Stimulated activated CD4-positive, alpha-beta T cell treated with anti-CD3 and anti-CD28 coated beads, Interleukin-15, amount 100 ng/mL, for 48 hours (primary cell): Measurements from ENCODE around the gene SOX5.
"Not testable (repeated sequence)": the region's sequence is repeated elsewhere in the genome, so short reads cannot be mapped to it uniquely, and the experiment has no call there.

ENCODE experiments used
- DNase-seq, 2 donors: peaks; one replicate each; pipeline ENCODE4 v3.0.0-alpha.2; 2020; ENCODE audit warnings: low read depth in 2 of 2

SOX5 gene

DNA sequence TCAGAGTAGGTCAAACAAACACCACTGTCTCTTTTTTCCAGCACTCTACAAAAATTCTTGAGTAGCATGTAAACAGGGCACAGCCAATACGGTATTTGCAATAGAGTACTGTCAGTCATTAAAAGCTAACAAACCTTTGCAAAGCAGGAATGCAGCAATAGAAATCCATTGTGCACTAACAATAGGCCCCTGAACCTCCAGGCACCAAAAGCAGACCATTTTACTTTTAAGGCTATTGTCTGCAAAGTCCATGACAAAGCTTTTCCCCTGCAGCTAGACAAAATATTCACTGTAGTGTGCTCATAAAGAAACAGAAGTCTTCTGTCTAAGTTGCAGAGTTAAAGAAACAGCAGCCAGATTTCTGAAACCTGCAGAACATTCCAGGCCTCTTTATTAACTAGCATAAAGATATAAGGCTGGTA lies 191.9 kb downstream of the SOX5 start:
- no peak for DNase-seq

- DNase-seq: no peak
These were observed 193.1 kb downstream of the SOX5 start for GRCh38 chr12:23756416-23756815.

- no peak for DNase-seq
These were observed 195.7 kb downstream of the SOX5 start for GRCh38 chr12:23753628-23754365.

DNA sequence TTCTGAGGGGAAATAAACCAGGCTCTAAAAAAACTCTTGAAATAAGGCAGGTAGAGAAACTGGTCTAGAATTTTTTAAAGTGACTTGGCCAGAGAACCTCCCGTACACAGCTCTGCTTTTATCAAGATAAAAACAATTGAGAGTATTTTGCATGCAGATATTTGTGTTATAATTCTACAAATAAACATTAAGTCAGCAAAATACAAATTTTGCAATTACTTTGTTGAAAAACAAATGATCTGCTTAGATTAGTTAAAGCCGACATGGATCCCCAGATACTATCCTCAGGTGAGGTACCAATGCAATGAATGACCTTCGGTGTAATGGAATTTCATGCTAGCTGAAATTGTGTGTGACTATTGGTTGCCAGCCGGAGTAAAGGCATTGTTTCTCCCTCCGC lies 197.2 kb downstream of the SOX5 start:
- no peak for DNase-seq

GRCh38 chr12:23751641-23752040 lies 197.8 kb downstream of the SOX5 start:
- DNase-seq: no peak

GRCh38 chr12:23750923-23751322 lies 198.5 kb downstream of the SOX5 start:
- DNase-seq: no peak

DNA sequence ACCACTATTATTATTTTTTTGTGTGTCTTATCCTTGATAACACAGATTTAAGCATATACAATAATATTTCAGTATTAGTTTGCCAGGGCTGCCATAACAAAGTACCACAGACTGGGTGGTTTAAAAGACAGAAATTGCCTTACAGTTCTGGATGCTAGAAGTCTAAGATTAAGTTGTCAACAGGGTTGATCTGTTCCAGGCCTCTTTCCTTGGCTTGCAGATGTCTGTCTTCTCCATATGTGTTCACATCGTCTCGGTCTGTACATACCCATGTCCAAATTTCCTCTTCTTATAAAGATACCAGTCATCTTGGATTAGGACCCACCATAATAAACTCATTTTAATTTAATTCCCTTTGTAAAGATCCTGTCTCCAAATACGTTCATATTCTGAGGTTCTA lies 204.8 kb downstream of the SOX5 start:
- DNase-seq: no peak

GRCh38 chr12:23742574-23742973 lies 206.9 kb downstream of the SOX5 start:
- no peak for DNase-seq

- DNase-seq: no peak
These were observed 218.0 kb downstream of the SOX5 start for GRCh38 chr12:23731493-23731892.

DNA sequence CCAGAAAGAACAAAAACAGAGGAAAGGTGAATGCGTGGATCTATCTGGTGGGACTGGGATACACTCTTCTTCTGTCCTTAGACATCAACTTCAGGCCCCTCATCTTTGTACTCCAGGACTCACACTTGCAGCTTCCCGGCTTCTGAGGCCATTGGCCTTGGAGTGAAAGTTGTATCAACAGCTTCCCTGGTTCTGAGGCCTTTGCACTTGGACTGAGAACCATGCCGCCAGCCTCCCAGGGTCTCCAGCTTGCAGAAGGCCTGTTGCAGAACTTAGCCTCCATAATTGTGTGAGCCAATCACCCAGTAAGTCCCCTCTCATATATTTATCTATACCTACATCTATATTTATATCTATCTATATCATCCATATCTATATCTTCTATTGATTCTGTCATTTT lies 218.4 kb downstream of the SOX5 start:
- DNase-seq: no peak

DNA sequence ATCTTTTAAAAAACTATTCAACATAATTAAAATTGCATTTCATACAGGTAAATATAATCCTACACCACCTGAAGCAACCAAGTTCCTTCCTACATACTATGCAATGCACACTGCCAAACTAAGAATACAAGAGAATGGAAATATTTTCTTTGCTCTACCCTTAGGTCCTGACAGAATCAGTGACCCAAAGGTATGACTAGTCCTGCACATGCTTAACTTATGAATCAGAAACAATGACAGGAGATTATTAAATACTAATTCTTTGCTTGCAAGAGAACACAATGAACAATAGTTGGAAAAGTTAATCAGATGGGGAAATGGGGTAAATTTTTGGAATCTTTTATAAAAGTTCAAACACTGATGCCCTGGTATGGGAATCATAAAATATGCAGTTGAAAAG lies 220.1 kb downstream of the SOX5 start:
- DNase-seq: no peak

DNA sequence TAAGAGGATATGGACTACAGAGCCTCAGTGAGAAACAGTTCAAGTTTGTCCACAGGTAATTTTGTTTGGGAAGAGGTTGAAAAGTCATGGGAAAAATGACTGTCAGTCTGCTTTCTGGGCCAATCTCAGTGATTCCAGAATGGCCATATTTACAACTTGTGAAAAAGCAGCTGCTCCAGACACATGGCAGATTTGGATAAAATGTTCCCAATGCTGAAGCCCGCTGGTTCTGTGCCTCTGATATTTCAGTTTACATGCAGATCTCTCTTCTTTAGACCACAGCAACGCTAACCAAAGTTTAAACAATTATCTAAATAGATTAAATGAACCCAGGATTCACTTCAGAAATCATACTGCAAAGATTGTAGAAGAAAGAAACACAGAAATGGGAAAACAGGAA lies 222.8 kb downstream of the SOX5 start:
- no peak for DNase-seq

GRCh38 chr12:23722655-23723054 lies 226.8 kb downstream of the SOX5 start:
- no peak for DNase-seq

DNA sequence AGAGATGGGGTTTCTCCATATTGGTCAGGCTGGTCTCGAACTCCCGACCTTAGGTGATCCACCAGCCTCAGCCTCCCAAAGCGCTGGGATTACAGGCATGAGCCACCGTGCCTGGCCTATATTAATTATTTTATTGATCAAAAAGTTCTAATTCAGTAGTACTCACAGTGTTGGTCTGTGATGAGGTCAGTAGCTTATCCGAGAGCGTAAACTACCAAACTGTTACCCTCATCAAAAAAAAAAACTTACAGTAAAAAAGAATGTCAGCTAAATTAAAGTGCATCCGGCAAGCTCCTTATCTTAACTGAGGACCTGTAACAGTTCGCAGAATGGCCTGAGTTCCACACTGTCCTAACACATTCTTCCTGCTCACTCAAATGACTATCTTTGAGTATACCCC lies 228.2 kb downstream of the SOX5 start:
- no peak for DNase-seq

- no peak for DNase-seq
These were observed 230.0 kb downstream of the SOX5 start for GRCh38 chr12:23719493-23719892.

GRCh38 chr12:23710361-23710760 lies 239.1 kb downstream of the SOX5 start:
- DNase-seq: not testable (repeated sequence)

GRCh38 chr12:23708185-23708837 lies 241.2 kb downstream of the SOX5 start:
- no peak for DNase-seq

- DNase-seq: no peak
These were observed 242.2 kb downstream of the SOX5 start for GRCh38 chr12:23707270-23707669.

DNA sequence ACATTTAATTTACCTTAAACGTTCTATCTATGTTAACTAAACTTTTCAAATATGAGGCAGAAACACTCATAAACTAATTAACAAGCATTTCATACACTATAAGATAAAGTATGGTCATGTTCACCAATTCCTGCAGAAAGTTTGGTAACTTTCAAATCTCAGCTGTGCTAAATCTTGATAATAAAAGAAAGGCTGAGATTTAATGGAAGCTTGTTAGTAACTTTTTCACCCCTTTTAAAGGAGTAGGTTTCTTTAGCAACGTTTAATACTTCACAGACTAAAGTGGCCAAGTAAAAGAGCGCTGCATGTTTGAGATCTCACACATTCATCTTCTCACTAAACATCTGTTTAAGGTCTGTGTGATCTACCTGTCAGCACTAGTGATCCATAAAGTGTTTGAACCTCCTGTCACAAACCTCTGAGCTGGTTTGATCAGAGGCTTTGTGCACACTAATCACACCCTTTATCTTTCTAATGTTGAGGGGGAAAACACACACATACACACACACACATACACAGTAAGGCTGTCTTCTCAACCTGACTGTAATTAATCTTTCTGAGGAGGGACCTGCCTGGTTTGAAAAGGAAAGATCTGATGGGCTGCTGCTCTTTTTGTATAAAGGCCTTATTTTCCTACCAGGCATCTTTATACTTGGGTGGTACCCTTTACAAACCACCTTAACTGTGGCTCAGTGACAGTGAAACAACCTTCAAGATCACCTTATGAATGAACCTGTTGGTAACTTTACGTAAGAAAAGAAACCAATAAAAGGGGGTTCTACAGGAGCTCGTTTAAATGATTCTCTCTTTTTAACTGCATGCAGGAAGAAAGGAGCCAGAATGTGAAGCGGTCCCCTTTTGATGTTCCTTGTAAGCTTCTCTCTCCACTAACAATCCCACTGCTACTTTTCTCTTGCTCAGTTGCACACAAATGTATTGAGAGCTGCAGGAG lies 244.2 kb downstream of the SOX5 start:
- DNase-seq: no peak

- DNase-seq: no peak
These were observed 246.4 kb downstream of the SOX5 start for GRCh38 chr12:23703051-23703450.

GRCh38 chr12:23699031-23699430 lies 250.4 kb downstream of the SOX5 start:
- no peak for DNase-seq

- DNase-seq: no peak
These were observed 254.6 kb downstream of the SOX5 start for GRCh38 chr12:23694920-23695319.
